Astrocyte (in vitro differentiated cells and primary cell): ENCODE data around the gene BCAR3. TPM values are rescaled to one million over a fixed set of nuclear protein-coding genes. Genes with fewer than 3 reads are reported as not detected.
"Not testable (repeated sequence)": the region's sequence is repeated elsewhere in the genome, so short reads cannot be mapped to it uniquely, and the experiment has no call there.

Source experiments
- DNase-seq: peaks from one replicate; pipeline ENCODE4 v3.0.0-alpha.2; 2010; ENCODE audit warnings: low read depth
- FAIRE-seq: peaks from 2 replicates; lab custom pipeline; 2011; peaks lifted over from hg19 to GRCh38; lab: Jason Lieb, UNC
- H2AFZ ChIP-seq: 2 replicates; pipeline ENCODE4 v1.6.0; 2012; ENCODE audit warnings: low read depth, low read length, inconsistent platforms
- H3K27ac ChIP-seq: 2 replicates; pipeline ENCODE4 v1.5.1; 2011; ENCODE audit warnings: low read depth, low read length, inconsistent platforms
- H3K27me3 ChIP-seq: 2 replicates; pipeline ENCODE4 v1.6.0; 2011; ENCODE audit warnings: low read length, inconsistent platforms; ENCODE audit not compliant: insufficient read depth
- H3K36me3 ChIP-seq: 2 replicates; pipeline ENCODE4 v1.5.1; 2011; ENCODE audit warnings: low read length, inconsistent platforms; ENCODE audit not compliant: insufficient read depth
- H3K4me1 ChIP-seq: 2 replicates; pipeline ENCODE4 v1.5.1; 2011; ENCODE audit warnings: low read length, inconsistent platforms; ENCODE audit not compliant: insufficient read depth
- H3K4me2 ChIP-seq: 2 replicates; pipeline ENCODE4 v1.6.0; 2012; ENCODE audit warnings: low read length, inconsistent platforms
- H3K4me3 ChIP-seq: 2 replicates; pipeline ENCODE4 v1.5.1; 2011; ENCODE audit warnings: low read depth, mild to moderate bottlenecking, low read length, inconsistent platforms; ENCODE audit not compliant: insufficient read depth
- H3K79me2 ChIP-seq: 2 replicates; pipeline ENCODE4 v1.6.0; 2012; ENCODE audit warnings: mild to moderate bottlenecking, low read length, inconsistent platforms; ENCODE audit not compliant: insufficient read depth
- H3K9ac ChIP-seq: 2 replicates; pipeline ENCODE4 v1.6.0; 2012; ENCODE audit warnings: mild to moderate bottlenecking, low read length, inconsistent platforms
- H3K9me3 ChIP-seq: 2 replicates; pipeline ENCODE4 v1.5.1; 2012; ENCODE audit warnings: low read depth, mild to moderate bottlenecking, low read length, inconsistent platforms; ENCODE audit not compliant: insufficient read depth
- H4K20me1 ChIP-seq: 2 replicates; pipeline ENCODE4 v1.6.0; 2012; ENCODE audit warnings: low read length, inconsistent platforms; ENCODE audit not compliant: insufficient read depth
- H3K27ac Mint-ChIP-seq: one replicate; pipeline ENCODE4 v1.8.0; 2021; ENCODE audit warnings: mild to moderate bottlenecking, mixed read lengths; ENCODE audit not compliant: unreplicated experiment
- H3K27me3 Mint-ChIP-seq: one replicate; pipeline ENCODE4 v1.8.0; 2021; ENCODE audit warnings: low read depth, mixed read lengths; ENCODE audit not compliant: unreplicated experiment
- H3K36me3 Mint-ChIP-seq: one replicate; pipeline ENCODE4 v1.8.0; 2021; ENCODE audit warnings: low read depth, mixed read lengths; ENCODE audit not compliant: unreplicated experiment
- H3K4me1 Mint-ChIP-seq: one replicate; pipeline ENCODE4 v1.8.0; 2021; ENCODE audit warnings: low read depth, mixed read lengths; ENCODE audit not compliant: unreplicated experiment
- H3K4me3 Mint-ChIP-seq: one replicate; pipeline ENCODE4 v1.8.0; 2021; ENCODE audit warnings: mild to moderate bottlenecking, moderate library complexity, mixed read lengths; ENCODE audit not compliant: unreplicated experiment
- H3K9me3 Mint-ChIP-seq: one replicate; pipeline ENCODE4 v1.8.0; 2021; ENCODE audit warnings: mild to moderate bottlenecking, mixed read lengths; ENCODE audit not compliant: unreplicated experiment
- CTCF ChIP-seq: IDR thresholded peaks from 2 replicates; pipeline ENCODE4 v1.5.1; 2011; ENCODE audit warnings: low read depth, mild to moderate bottlenecking, inconsistent platforms, low read length, moderate library complexity; ENCODE audit not compliant: insufficient read depth
- EZH2 ChIP-seq: IDR thresholded peaks from 2 replicates; pipeline ENCODE4 v1.6.1; 2012; ENCODE audit warnings: mild to moderate bottlenecking, low read length, inconsistent platforms; ENCODE audit not compliant: insufficient read depth
- total RNA-seq: library from RNA; stranded (reverse); gene quantifications from 2 replicates; pipeline ENCODE4 v1.2.1, GENCODE V29; 2021

Gene BCAR3
- total RNA-seq, 1 donor from 2014 or later: 30.0 TPM

DNA sequence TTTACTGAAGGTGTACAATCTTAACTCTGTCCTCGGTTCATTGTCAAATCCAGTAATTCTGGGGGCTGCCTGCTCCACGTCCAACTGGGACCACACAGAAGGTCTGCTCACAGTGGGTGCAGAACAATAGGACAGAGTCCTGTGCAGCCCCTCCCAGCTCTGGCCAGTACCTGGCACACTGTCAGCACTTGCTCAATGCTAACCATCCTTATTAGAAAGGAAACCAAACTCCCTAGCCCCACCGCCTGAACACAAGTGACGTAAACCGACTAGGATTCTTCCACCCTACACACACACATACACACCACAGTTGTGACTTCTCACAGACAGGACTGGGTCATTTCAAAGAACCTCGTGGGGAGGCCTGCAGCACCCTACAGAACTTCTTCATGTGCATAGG, 5.2 kb downstream of the BCAR3 start:
- peak overlapping the region; percentile 30 for H3K4me2 ChIP-seq

GRCh38 chr1:93675931-93676330, 5.7 kb downstream of the BCAR3 start:
- Histone ChIP-seq H3K9ac (no peak overlapping the region), H2AFZ (no peak overlapping the region), H3K36me3 (peaks cover 22% of the 10 kb centered on the region), H3K4me3 (no peak overlapping the region), H3K9me3 (no peaks in the 10 kb centered on the region), H3K27ac (no peak overlapping the region), H3K4me1 (peaks cover 65% of the 10 kb centered on the region), H3K27me3 (no peaks in the 10 kb centered on the region), H4K20me1 (peaks cover 93% of the 10 kb centered on the region), H3K79me2 (peaks cover 100% of the 10 kb centered on the region), H3K4me2 (peak overlapping the region; percentile 30)
- no peaks in the 10 kb centered on the region for H3K9me3 Mint-ChIP-seq
- no peak overlapping the region for H3K4me3 Mint-ChIP-seq
- TF ChIP-seq EZH2 (no peak), CTCF (no peak)
- FAIRE-seq (no peak), DNase-seq (no peak)
- H3K36me3 Mint-ChIP-seq: peaks cover 18% of the 10 kb centered on the region
- H3K4me1 Mint-ChIP-seq: peaks cover 43% of the 10 kb centered on the region
- no peaks in the 10 kb centered on the region for H3K27me3 Mint-ChIP-seq
- no peak overlapping the region for H3K27ac Mint-ChIP-seq

More for the DNA sequence above, 5.2 kb downstream of the BCAR3 start:
- H3K79me2 ChIP-seq: peaks cover 100% of the 10 kb centered on the region
- Mint-ChIP-seq H3K36me3 (peaks cover 18% of the 10 kb centered on the region), H3K27me3 (no peaks in the 10 kb centered on the region), H3K4me3 (no peak overlapping the region), H3K4me1 (peaks cover 41% of the 10 kb centered on the region), H3K9me3 (no peaks in the 10 kb centered on the region), H3K27ac (no peak overlapping the region)
- peaks cover 61% of the 10 kb centered on the region for H3K4me1 ChIP-seq
- no peak overlapping the region for H3K27ac ChIP-seq
- DNase-seq (peak; percentile 47), FAIRE-seq (no peak)
- H2AFZ ChIP-seq: no peak overlapping the region
- H3K9me3 ChIP-seq: no peaks in the 10 kb centered on the region
- H4K20me1 ChIP-seq: peaks cover 88% of the 10 kb centered on the region
- H3K9ac ChIP-seq: no peak overlapping the region
- no peak overlapping the region for H3K4me3 ChIP-seq
- no peaks in the 10 kb centered on the region for H3K27me3 ChIP-seq
- TF ChIP-seq CTCF (no peak), EZH2 (no peak)
- peaks cover 22% of the 10 kb centered on the region for H3K36me3 ChIP-seq

GRCh38 chr1:93675271-93675670, 6.4 kb downstream of the BCAR3 start:
- Histone ChIP-seq H3K9ac (no peak overlapping the region), H3K4me1 (peaks cover 68% of the 10 kb centered on the region), H3K4me2 (peak overlapping the region; percentile 30), H3K9me3 (no peaks in the 10 kb centered on the region), H4K20me1 (peaks cover 93% of the 10 kb centered on the region), H3K4me3 (no peak overlapping the region), H3K27ac (no peak overlapping the region), H2AFZ (no peak overlapping the region), H3K36me3 (peaks cover 25% of the 10 kb centered on the region), H3K79me2 (peaks cover 100% of the 10 kb centered on the region), H3K27me3 (no peaks in the 10 kb centered on the region)
- Mint-ChIP-seq H3K4me3 (no peak overlapping the region), H3K27me3 (no peaks in the 10 kb centered on the region), H3K4me1 (peaks cover 46% of the 10 kb centered on the region), H3K36me3 (peaks cover 18% of the 10 kb centered on the region), H3K9me3 (no peaks in the 10 kb centered on the region), H3K27ac (peak overlapping the region; percentile 47)
- DNase-seq: no peak
- FAIRE-seq: no peak
- no peak for TF ChIP-seq CTCF
- no peak for TF ChIP-seq EZH2

DNA sequence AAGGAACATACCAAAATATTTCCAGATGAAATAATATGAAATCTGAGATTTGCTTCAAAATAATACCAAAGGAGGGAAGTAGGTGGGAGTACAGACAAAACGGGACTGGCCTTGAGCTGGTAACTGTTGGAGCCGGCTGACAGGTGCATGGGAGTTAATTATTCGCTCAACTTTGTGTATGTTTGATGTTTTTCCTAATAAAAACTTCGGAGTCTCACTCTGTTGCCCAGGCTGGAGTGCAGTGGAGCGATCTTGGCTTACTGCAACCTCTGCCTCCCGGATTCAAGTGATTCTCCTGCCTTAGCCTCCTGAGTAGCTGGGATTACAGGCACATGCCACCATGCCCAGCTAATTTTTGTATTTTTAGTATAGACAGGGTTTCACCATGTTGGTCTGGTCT, 7.6 kb downstream of the BCAR3 start:
- peaks cover 25% of the 10 kb centered on the region for H3K36me3 ChIP-seq
- Mint-ChIP-seq H3K36me3 (peaks cover 15% of the 10 kb centered on the region), H3K4me1 (peaks cover 50% of the 10 kb centered on the region)
- FAIRE-seq, DNase-seq, H3K27ac ChIP-seq, H3K27ac Mint-ChIP-seq, H3K9me3 Mint-ChIP-seq, H3K9me3 ChIP-seq, H3K4me2 ChIP-seq, H3K4me3 ChIP-seq, H3K4me3 Mint-ChIP-seq, H3K27me3 ChIP-seq, H2AFZ ChIP-seq, H3K27me3 Mint-ChIP-seq, H3K9ac ChIP-seq: not testable (repeated sequence)
- peaks cover 73% of the 10 kb centered on the region for H3K4me1 ChIP-seq
- H3K79me2 ChIP-seq: peaks cover 96% of the 10 kb centered on the region
- H4K20me1 ChIP-seq: peaks cover 96% of the 10 kb centered on the region
